ENCODE results near the gene MAGI2. TPM values are rescaled to one million over a fixed set of nuclear protein-coding genes. Genes with fewer than 3 reads are reported as not detected.

MAGI2 gene
- total and polyA plus RNA-seq, 2 experiments from 2014 or later = 10.4 to 26.4 TPM

DNA sequence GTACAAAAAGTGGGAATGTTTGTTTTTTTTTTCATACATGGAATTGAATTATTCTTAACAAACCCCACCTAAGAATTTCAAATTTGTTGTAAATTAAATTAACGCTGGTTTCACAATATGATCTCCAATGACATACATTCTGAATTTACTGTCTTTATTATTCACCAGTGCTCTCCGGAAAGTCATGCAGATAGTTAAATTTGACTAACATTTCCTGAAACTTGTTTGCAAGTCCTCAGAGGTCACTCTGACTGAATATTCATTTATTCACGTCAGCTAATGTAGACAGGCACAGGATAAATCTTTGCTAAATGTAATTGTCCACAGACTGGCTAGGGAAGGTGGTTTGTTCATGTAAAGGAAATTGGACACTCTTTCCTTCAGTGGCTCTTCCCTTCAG, 924.5 kb downstream of the MAGI2 start:
- Histone ChIP-seq H4K20me1 (replicated peaks; ENCODE audit: insufficient read depth) (no peaks in the 10 kb centered on the region), H3K4me1 (ENCODE audit: insufficient read depth) (peaks cover 58% of the 10 kb centered on the region), H3K79me2 (replicated peaks; ENCODE audit: insufficient read depth) (no peaks in the 10 kb centered on the region), H3K4me2 (peak overlapping the region; percentile 22), H3F3A (replicated peaks; ENCODE audit: low read depth) (no peaks in the 10 kb centered on the region), H3K36me3 (ENCODE audit: insufficient read depth) (no peaks in the 10 kb centered on the region), H3K27ac (ENCODE audit: low read depth) (peak overlapping the region; percentile 41), H2AFZ (no peak overlapping the region), H3K9me2 (ENCODE audit: insufficient read depth) (0 out of 2 replicates have a peak, but pooled peaks cover 4% of the 10 kb centered on the region), H3K4me3 (no peak overlapping the region), H3K27me3 (ENCODE audit: insufficient read depth) (no peaks in the 10 kb centered on the region)
- Mint-ChIP-seq H3K36me3 (ENCODE audit: low read depth) (peaks cover 9% of the 10 kb centered on the region), H3K4me3 (0 out of 3 replicates have a peak overlapping the region, but pooled peaks have one; percentile 5), H3K4me1 (peaks cover 52% of the 10 kb centered on the region), H3K27me3 (ENCODE audit: insufficient read depth, low read depth, poor library complexity) (peaks cover 3% of the 10 kb centered on the region), H3K27ac (peak overlapping the region; percentile 59), H3K9me3 (no peaks in the 10 kb centered on the region)
- DNase-seq (ENCODE audit: low spot score) (no peak), ATAC-seq (no peak)
- no peak for TF ChIP-seq STAT1 (IDR thresholded peaks at IDR 0.05; ENCODE audit: unreplicated experiment)
- peak; percentile 67; the same call in 1 of the 2 replicates for TF ChIP-seq NANOG (IDR thresholded peaks at IDR 0.05; ENCODE audit: borderline replicate concordance)

GRCh38 chr7:78523930-78524329, 929.5 kb downstream of the MAGI2 start:
- Histone ChIP-seq H3K4me3 (no peak overlapping the region), H3F3A (replicated peaks; ENCODE audit: low read depth) (no peaks in the 10 kb centered on the region), H3K27me3 (ENCODE audit: insufficient read depth) (no peaks in the 10 kb centered on the region), H3K36me3 (ENCODE audit: insufficient read depth) (no peaks in the 10 kb centered on the region), H3K79me2 (replicated peaks; ENCODE audit: insufficient read depth) (no peaks in the 10 kb centered on the region), H3K4me1 (ENCODE audit: insufficient read depth) (peaks cover 35% of the 10 kb centered on the region), H4K20me1 (replicated peaks; ENCODE audit: insufficient read depth) (no peaks in the 10 kb centered on the region), H3K9me2 (ENCODE audit: insufficient read depth) (no peaks in the 10 kb centered on the region), H3K27ac (ENCODE audit: low read depth) (no peak overlapping the region), H2AFZ (no peak overlapping the region), H3K4me2 (peak overlapping the region; percentile 44; the same call in 1 of the 2 replicates)
- Mint-ChIP-seq H3K27me3 (ENCODE audit: insufficient read depth, low read depth, poor library complexity) (peaks cover 3% of the 10 kb centered on the region), H3K36me3 (ENCODE audit: low read depth) (peaks cover 6% of the 10 kb centered on the region; the same call in 2 of the 3 replicates), H3K9me3 (0 out of 3 replicates have a peak, but pooled peaks cover 4% of the 10 kb centered on the region), H3K27ac (peak overlapping the region; percentile 7), H3K4me1 (peaks cover 38% of the 10 kb centered on the region), H3K4me3 (no peak overlapping the region)
- DNase-seq (ENCODE audit: low spot score) = peak; percentile 46
- ATAC-seq = peak; percentile 71
- TF ChIP-seq STAT1 (IDR thresholded peaks at IDR 0.05; ENCODE audit: unreplicated experiment) (no peak), POLR2AphosphoS5 (IDR thresholded peaks at IDR 0.05; ENCODE audit: low read depth) (no peak), ZNF114 (CRISPR knock-in tag; IDR thresholded peaks at IDR 0.05) (no peak), ZNF331 (CRISPR knock-in tag; IDR thresholded peaks at IDR 0.05; ENCODE audit: low read depth) (no peak), REST (IDR thresholded peaks at IDR 0.05; ENCODE audit: unreplicated experiment) (no peak), ZNF462 (CRISPR knock-in tag; IDR thresholded peaks at IDR 0.05) (no peak), ETS1 (IDR thresholded peaks at IDR 0.05) (no peak), JUNB (IDR thresholded peaks at IDR 0.05; ENCODE audit: unreplicated experiment) (no peak), EZH2phosphoT487 (IDR thresholded peaks at IDR 0.05; ENCODE audit: unreplicated experiment) (no peak)
